HL-60/S4 treated with phorbol 12-myristate 13-acetate at 8.2 ng/mL for 4 days and 3 days (cell line): Measurements from ENCODE around the gene PRAMEF2.
"Not testable (repeated sequence)": the region's sequence is repeated elsewhere in the genome, so short reads cannot be mapped to it uniquely, and the experiment has no call there.

Source experiments
- in situ Hi-C: fragments of 300-500 bp; cut with MboI; formaldehyde crosslinking; loops from 2 replicates; pipeline ENCODE4 v1.15.0; 2022; ENCODE audit warnings: low sequenced_read_pairs

PRAMEF2 gene, protein sequence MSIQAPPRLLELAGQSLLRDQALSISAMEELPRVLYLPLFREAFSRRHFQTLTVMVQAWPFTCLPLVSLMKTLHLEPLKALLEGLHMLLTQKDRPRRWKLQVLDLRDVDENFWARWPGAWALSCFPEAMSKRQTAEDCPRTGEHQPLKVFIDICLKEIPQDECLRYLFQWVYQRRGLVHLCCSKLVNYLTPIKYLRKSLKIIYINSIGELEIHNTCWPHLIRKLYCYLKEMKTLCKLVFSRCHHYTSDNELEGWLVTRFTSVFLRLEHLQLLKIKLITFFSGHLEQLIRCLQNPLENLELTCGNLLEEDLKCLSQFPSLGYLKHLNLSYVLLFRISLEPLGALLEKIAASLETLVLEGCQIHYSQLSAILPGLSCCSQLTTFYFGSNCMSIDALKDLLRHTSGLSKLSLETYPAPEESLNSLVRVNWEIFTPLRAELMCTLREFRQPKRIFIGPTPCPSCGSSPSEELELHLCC

DNA sequence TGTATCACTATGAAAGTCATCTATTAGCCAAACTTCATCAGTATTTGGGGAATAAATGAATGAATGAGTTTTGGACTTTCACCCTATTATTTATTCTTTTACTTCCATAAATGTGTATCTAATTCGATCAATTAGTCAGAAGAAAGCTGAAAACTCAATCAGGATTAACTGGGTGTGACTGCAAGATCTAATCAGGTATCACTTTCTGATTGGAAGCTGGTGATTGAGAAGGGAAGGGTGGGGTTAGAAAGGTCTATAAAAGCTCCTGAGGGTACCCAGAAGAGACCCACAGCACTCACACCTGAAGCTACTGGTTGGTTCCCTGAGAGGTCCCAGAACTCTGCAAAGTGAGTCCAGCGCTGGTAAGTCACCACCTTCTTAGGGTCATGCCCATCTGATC is at the start of gene PRAMEF2:
TSS of gene PRAMEF2 (plus strand) at position 301 of the 400 bp plus-strand sequence. CDS start 1,924 bp downstream, outside the sequence.
- in situ Hi-C loops, result not testable (repeated sequence)

DNA sequence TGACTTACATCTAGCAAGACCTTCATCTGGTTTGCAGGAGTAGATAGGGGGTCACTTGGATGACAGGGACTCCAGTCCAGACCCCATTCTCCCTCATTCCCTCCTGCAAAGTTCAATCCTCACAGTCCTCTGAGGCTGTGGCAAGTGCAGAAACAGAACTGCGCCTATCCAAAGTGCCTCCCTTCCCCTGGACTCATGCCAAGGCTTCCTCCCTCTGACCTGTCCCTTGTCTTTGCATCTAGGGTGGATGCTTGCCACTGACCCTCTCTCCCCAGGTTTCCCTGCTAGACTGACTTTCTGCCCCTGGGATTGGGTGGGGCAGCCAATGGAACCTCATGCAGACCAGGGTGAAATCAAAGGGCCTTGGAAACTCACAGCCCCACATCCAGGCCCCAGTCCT is 47.0 kb upstream of the PRAMEF2 start:
- in situ Hi-C loops, result no loop called here

DNA sequence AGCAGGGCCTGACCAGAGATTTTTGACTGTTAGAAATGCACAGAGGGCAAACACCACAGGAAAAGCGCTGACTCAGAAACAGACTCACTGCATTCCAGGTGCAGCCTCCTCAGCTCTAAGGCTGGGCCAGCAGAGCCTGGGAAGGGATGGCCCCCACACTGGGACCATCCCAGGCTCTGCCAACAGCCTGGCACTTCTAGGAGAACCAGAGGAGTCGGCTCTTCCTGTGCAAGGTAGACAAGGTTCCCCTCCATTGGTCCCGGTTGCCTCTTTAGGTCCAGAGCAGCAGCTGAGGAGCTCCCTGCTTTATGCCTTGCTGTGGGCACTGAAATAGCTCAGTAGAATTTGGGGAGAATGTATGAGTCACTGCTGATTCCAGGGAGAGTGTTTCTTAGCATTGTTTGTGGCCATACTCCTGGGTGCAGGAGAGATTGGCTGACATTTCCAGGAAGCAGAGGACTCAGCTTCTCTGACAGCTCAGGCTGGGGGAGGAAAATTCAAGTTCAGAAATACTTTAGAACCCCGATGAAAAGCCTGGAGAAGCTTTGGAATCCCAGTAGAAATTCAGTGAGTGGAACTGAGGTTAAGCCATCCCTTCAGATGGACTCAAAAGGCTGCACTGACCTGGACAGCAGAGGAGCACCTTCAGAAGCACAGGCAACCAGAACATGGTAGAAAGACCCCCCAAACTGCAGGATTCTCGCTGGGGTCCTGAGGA is 46.0 kb upstream of the PRAMEF2 start:
- in situ Hi-C loops, result no loop called here

DNA sequence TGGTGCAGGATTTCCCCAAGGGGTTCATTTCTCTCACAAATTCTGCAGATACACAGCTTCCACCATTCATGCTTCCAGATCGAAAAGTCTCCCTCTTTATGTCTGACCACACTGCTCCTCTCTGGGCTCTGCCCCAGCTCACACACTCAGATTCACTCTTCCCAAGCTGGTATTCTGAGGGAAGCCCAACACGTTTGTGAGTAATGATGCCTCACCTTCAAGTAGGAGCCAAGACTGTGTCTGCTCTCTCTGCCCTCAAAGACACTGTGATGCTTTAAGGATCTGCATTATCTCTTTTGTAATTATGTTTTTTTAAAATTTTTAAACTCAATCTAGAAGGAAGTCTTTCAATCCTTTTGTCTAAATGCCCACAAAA is 45.5 kb upstream of the PRAMEF2 start:
- in situ Hi-C loops, result no loop called here

DNA sequence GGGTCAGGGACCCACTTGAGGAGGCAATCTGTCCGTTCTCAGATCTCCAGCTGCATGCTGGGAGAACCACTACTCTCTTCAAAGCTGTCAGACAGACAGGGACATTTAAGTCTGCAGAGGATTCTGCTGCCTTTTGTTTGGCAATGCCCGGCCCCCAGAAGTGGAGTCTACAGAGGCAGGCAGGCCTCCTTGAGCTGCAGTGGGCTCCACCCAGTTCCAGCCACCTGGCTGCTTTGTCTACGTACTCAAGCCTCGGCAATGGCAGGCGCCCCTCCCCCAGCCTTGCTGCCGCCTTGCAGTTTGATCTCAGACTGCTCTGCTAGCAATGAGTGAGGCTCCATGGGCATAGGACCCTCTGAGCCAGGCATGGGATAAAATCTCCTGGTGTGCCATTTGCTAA is 37.8 kb upstream of the PRAMEF2 start:
- in situ Hi-C loops, result not testable (repeated sequence)

DNA sequence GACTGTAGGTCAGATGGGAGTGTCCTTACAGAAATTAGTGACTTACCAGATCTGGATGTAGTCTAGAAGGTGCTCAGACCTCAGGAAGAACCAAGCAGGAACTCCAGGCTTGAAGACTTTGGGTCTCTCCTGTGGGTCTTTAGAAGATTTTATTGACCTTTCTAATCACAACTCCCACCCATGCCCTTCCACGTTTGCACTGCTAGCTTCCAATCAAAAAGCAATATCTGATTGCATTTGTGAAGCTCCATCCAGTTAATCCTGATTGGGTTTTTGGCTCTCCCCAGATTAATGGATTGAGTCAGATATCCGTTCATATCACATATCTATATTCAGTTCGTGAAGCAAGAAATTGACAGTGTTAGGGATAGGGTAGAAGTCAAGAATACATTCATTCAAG is 25.6 kb upstream of the PRAMEF2 start, which contains the start of gene PRAMEF11:
TSS of gene PRAMEF11 (minus strand) at position 101 of the 400 bp plus-strand sequence. CDS start 2,621 bp downstream, outside the sequence.
- in situ Hi-C loops, result not testable (repeated sequence)

DNA sequence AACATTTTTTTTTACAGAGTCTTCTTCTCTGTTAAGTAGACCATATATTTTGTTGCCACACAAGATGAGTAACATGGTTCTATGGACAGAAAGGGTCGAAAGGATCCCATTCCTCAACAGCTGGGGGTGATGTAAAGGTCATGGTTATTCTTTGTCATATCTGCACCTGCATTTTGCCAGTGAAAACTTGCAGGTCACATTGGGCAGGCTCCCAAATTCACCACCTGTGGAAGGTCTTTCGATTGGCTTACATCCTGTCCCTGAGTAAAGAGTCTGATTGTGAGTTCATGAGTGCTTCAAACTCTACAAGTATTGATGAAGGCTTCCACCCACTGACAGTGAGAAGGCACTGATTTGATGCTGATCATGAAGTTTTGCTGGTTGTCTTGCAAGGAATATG is 23.6 kb upstream of the PRAMEF2 start:
- in situ Hi-C loops, result not testable (repeated sequence)

DNA sequence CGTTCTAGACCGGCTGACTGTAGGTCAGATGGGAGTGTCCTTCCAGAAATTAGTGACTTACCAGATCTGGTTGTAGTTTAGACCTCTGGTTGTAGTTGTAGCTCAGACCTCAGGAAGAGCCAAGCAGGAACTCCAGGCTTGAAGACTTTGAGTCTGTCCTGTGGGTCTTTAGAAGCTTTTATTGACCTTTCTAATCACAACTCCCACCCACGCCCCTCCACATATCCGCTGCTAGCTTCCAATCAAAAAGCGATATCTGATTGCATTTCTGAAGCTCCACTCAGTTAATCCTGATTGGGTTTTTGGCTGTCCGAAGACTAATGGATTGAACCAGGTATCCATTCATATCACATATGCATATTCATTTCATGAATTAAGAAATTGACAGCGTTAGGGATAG is 8.3 kb upstream of the PRAMEF2 start, which contains the start of gene HNRNPCL1:
TSS of gene HNRNPCL1 (minus strand) at position 101 of the 400 bp plus-strand sequence. CDS start 431 bp downstream, outside the sequence.
- in situ Hi-C loops, result not testable (repeated sequence)

DNA sequence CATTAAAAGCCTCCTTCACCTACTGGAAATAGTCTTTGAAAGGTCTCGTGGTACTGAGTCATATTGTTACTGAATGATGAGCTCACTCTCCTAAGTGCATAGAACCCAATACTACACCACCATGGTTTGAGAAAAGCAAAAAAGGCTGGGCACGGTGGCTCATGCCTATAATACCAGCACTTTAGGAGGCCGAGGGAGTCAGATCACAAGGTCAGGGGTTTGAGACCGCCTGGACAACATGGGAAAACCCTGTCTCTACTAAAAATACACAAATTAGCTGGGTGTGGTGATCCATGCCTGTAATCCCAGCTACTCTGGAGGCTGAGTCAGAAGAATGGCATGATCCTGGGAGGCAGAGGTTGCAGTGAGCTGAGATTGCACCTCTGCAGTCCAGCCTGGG is 5.1 kb upstream of the PRAMEF2 start:
- in situ Hi-C loops, result no loop called here

DNA sequence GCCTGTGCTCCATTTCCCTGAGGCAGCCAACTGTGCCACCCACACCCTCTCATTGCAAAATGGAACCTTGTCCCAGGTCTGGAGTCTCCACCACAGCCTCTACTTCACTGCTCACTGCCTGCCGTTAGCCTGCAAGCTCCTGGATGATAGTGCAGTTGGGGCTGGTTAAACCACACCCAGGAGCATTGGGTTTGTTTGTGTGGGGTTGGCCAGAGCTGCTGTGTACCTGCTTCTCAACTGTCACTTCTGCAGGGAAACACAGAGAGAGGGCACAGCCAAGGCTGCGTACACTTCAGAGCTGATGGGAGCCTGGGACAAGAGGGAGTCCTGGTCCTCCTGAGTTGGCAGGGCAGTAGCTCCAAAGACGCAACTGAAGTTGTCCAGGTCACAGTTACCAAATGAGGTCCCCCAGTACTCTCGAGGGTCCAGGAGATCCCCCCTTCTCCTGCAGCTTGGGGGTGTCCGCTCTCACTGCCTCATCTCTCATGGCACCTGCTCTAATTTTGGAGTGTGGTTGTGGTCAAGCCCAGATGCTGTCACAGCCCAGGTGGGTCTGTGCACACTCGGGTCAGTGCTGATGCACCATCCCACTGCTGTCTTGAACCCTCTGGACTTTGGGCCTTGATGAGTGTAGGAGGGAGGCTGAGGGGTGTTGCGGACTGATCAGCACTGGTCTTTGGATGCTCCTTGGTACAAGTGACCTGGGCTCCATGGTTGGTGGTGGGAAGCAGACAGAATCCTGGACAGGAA is 6.4 kb downstream of the PRAMEF2 start:
- in situ Hi-C loops, result not testable (repeated sequence)

DNA sequence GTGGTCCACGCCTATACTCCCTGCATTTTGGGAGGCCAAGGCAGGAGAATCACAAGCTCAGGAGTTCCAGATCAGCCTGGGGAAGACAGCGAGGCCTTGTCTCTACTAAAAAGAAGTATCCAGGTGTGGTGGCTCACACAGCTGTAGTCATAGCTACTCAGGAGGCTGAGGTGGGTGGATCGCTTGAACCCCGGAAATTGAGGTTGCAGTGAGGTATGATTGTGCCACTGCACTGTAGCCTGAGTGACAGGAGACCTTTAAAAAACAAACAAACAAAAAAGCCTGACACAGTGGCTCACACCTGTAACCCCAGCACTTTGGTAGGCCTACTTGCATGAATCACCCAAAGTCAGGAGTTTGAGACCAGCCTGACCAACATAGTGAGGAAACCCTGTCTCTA is 21.6 kb downstream of the PRAMEF2 start:
- in situ Hi-C loops, result not testable (repeated sequence)

DNA sequence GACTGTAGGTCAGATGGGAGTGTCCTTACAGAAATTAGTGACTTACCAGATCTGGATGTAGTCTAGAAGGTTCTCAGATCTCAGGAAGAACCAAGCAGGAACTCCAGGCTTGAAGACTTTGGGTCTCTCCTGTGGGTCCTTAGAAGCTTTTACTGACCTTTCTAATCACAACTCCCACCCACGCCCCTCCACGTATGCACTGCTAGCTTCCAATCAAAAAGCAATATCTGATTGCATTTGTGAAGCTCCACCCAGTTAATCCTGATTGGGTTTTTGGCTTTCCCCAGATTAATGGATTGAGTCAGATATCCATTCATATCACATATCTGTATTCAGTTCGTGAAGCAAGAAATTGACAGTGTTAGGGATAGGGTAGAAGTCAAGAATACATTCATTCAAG is 29.2 kb downstream of the PRAMEF2 start, which contains the start of gene PRAMEF4:
TSS of gene PRAMEF4 (minus strand) at position 101 of the 400 bp plus-strand sequence. CDS start 2,807 bp downstream, outside the sequence.
- in situ Hi-C loops, result not testable (repeated sequence)

DNA sequence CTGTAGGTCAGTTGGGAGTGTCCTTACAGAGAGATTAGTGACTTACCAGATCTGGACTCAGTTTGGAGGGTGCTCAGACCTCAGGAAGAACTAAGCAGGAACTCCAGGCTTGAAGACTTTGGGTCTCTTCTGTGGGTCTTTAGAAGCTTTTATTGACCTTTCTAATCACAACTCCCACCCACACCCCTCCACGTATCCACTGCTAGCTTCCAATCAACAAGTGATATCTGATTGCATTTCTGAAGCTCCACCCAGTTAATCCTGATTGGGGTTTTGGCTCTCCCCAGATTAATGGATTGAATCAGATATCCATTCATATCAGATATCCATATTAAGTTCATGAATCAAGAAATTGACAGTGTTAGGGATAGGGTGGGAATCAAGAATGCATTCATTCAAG is 41.3 kb downstream of the PRAMEF2 start, which contains the start of gene PRAMEF10:
TSS of gene PRAMEF10 (minus strand) at position 101 of the 400 bp plus-strand sequence. CDS start 2,423 bp downstream, outside the sequence.
- in situ Hi-C loops, result not testable (repeated sequence)

DNA sequence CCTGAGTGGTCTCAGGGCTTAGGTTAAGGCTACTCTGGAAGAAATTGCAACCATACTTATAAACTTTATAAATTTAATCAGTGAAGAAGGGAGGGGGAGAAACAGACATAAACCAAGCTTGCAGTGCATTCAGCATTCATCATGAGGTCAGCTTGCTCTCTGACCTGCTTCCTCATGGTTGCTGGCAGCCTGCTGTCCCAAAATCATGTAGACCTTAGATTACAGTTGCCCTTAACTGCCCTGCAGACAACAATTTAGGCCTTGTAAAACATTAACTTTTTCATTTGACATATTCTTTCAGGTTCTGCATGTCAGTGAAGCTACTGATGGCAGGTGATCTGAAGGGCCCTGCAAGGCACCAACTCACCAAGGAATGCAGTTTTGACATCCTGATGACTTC is 42.3 kb downstream of the PRAMEF2 start:
- in situ Hi-C loops, result not testable (repeated sequence)

DNA sequence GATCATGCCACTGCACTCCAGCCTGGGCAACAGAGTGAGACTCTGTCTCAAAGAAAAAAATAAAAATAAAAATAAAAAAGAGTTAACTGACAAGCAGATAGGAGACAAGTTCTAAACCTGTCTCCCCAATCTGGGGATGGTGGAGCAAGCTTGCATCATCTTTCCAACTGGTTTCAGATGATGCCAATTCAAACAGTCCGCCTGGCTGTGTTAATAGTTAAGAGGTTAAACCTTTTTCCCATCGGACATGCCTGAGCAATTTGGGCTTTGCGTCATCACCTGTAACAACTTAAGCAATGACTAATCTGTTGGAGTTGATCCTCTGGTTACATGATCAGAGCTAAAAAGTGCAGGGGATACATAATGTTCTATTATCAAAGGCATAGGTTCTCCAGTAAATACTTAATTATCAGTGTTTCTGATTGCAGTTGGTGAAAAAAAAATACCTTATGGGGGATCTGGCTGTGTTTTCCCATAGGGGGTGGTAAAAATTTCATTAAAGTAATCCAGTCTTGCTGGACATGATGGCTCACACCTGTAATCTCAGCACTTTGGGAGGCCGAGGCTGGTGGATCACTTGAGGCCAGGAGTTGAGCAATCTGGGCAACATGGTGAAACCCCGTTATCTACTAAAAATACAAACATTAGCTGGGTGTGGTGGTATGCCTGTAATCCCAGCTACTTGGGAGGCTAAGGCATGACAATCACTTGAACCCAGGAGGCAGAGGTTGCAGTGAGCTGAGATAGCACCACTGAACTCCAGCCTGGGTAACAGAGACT is 47.1 kb downstream of the PRAMEF2 start:
- in situ Hi-C loops, result not testable (repeated sequence)
